HG03139 (cell line): ENCODE data around the gene IPP.
A peak's percentile ranks its signal among the peaks of the same experiment; 100 is the strongest.
"Not testable (repeated sequence)": the region's sequence is repeated elsewhere in the genome, so short reads cannot be mapped to it uniquely, and the experiment has no call there.

Source experiments
- ATAC-seq: cut with Tn5 transposase; IDR thresholded peaks from one replicate; pipeline ENCODE4 v1.9.1; 2021; ENCODE audit not compliant: unreplicated experiment

The IPP gene

GRCh38 chr1:45746922-45747321, 3.5 kb downstream of the IPP start:
- ATAC-seq, result no peak

- not testable (repeated sequence) for ATAC-seq
Measured at GRCh38 chr1:45739641-45740156, 10.8 kb downstream of the IPP start.

GRCh38 chr1:45739137-45739536, 11.3 kb downstream of the IPP start:
- no peak for ATAC-seq

DNA sequence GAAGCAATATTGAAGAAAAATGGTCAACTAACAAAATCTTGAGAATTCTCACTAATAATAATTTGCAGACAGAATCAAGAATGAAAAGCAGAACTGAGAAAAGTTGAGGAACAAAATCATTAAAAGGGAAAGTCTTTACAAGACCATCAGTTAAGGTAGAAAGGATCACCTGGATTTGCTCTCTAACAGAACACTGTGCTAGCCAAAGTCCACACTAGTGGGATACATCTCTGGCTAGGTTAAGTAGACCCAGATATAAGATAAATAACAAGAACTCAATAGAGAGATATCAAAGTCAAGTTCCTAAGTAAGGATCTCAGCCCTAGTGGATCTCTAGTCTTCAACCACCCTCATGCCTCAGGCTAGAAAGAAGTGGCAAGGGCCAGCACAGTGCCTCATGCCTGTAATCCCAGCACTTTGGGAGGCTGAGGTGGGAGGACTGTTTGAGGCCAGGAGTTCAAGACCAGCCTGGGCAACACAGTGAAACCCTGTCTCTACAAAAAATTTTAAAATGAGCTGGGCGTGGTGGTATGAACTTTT, 19.6 kb downstream of the IPP start:
- no peak for ATAC-seq

DNA sequence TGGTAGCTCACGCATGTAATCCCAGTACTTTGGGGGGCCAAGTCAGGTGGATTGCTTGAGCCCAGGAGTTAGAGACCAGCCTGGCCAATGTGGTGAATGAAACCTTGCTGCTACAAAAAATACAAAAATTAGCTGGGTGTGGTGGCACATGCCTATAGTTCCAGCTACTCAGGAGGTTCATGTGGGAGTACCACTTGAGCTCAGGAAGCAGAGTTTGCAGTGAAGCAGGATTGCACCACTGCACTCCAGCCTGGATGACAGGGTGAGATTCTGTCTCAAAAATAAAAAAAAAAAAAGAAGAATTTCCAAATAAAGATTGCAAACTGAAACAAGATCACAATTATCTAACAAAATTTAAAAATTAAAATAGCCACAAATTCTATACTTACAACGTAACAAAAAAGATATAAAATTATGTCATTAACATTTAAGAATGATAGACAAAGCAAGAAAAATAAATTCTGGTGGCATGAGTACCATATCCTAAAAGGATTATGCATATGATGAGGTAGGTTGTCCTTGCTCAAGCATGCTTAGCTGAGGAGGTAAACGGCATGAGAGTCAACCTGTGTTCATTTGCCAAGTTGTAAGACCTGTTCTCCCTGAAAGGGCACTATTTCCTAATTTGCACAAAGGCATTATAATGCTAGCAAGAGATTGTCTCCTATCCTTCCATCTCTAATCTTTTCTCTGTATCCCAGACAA, 20.2 kb downstream of the IPP start:
- no peak for ATAC-seq

DNA sequence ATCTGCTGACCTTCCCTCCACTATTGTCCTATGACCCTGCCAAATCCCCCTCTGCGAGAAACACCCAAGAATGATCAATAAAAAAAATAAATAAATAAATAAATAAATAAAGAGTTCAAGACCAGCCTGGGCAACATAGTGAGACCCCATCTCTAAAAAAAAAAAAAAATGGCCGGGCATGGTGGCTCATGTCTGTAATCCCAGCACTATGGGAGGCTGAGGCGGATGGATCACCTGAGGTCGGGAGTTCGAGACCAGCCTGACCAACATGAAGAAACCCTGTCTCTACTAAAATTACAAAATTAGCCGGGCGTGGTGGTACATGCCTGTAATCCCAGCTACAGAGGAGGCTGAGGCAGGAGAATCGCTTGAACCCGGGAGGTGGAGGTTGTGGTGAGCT, 24.4 kb downstream of the IPP start:
- not testable (repeated sequence) for ATAC-seq

- ATAC-seq, result no peak
Measured at GRCh38 chr1:45723248-45723930, 27.1 kb downstream of the IPP start.

DNA sequence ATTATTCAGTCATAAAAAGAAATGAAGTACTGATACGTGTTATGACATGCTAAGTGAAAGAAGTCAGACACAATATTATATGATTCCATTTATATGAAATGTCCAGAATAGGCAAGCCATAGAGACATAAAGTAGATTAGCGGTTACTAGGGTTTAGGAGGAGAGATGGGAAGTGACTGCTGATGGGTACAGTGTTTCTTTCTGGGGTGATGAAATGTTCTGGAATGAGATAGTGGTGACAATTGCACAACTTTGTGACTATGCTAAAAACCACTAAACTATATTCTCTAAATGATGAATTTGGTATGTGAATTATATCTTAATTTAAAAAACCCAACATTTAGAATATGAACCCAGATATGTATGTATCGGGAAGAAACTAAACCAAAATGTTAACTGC, 27.6 kb downstream of the IPP start:
- no peak for ATAC-seq

DNA sequence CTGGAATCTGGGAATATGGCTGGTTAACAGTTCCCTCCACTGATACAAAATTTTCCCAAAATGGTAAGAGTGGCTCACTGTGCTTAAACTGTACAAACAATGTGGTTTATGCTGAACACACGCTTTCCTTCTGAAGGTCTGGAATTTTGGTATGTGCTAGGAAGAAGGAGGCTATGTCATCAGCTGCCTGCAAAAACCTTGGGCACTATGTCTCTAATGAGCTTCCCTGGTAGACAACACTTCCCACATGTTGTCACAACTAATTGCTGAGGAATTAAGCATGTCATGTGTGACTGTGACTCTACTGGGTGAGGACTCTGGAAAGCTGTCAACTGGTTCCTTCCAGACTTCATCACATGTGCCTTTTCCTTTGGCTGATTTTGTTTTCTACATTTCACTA, 29.2 kb downstream of the IPP start:
- no peak for ATAC-seq

- ATAC-seq, result no peak
Measured at GRCh38 chr1:45718289-45718688, 32.2 kb downstream of the IPP start.

DNA sequence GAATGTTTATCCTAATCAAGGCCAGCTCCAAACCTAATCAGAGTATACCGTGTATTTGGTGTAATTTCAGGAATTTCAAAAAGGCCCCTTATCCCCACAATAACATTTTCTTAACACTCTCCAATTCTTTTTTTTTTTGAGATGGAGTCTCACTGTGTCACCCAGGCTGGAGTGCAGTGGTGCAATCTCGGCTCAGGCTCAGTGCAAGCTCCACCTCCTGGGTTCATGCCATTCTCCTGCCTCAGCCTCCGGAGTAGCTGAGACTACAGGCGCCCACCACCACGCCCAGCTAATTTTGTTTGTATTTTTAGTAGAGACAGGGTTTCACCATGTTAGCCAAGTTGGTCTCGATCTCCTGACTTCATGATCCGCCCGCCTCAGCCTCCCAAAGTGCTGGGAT, 33.1 kb downstream of the IPP start:
- ATAC-seq, result not testable (repeated sequence)

DNA sequence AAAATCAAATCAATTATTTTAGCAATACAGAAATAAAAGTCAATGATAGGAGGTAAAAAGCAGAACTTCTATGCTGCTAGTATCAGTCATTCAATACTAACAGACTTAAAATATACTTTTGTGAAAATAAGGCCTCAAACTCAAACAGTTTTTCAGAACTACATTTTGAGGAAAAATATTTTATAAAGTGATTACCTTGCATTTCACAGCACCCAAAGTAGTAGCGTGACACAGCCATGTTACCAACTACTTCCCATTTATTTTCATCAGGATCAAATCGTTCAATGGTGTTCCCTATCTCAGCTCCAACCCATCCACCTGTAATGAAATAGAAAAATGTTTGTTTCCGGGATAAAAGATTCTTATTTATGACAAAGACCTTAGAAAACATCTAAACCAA, 33.8 kb downstream of the IPP start:
- ATAC-seq, result no peak

DNA sequence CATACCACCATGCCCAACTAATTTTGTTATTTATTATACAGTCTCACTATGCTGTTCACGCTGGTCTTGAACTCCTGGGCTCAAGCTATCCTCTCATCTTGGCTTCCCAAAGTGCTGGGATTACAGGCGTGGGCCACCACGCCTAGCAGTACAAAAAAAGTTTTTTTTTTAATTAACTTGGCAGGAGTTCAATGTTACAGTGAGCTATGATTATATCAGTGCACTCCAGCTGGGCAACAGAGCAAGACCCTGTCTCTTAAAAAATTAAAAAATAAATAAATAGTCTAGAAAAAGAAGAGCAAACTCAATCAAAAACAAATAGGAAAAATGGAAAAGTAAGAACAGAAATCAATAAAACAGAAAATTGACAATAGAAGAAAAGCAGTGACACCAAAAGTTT, 36.7 kb downstream of the IPP start:
- no peak for ATAC-seq

DNA sequence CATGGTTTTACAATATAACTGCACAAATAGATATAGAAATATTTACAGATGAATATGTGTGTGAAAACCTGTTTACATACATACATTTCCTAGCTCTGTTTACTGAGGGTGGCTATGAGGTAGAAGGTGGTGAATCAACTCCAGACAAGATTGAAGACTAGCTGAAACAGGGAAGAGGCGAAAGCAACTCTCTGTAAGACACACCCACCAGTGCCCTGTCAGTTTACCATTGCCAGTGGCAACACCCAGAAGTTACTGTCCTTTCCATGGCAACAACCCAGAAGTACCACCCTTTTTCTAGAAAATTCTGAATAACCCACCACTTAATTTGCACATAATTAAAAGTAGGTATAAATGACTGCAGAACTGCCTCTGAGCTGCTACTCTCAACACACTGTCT, 45.8 kb downstream of the IPP start:
- ATAC-seq, result no peak

- no peak for ATAC-seq
Measured at GRCh38 chr1:45694823-45695222, 55.6 kb downstream of the IPP start.

- ATAC-seq, result not testable (repeated sequence)
Measured at GRCh38 chr1:45693811-45694210, 56.6 kb downstream of the IPP start.

- no peak for ATAC-seq
Measured at GRCh38 chr1:45687754-45688740, 62.4 kb downstream of the IPP start, which contains the start of gene TMEM69. Gene TMEM69, plus strand, starts transcription at chr1:45688181. Its CDS starts 2,888 bp downstream, at chr1:45691069.

DNA sequence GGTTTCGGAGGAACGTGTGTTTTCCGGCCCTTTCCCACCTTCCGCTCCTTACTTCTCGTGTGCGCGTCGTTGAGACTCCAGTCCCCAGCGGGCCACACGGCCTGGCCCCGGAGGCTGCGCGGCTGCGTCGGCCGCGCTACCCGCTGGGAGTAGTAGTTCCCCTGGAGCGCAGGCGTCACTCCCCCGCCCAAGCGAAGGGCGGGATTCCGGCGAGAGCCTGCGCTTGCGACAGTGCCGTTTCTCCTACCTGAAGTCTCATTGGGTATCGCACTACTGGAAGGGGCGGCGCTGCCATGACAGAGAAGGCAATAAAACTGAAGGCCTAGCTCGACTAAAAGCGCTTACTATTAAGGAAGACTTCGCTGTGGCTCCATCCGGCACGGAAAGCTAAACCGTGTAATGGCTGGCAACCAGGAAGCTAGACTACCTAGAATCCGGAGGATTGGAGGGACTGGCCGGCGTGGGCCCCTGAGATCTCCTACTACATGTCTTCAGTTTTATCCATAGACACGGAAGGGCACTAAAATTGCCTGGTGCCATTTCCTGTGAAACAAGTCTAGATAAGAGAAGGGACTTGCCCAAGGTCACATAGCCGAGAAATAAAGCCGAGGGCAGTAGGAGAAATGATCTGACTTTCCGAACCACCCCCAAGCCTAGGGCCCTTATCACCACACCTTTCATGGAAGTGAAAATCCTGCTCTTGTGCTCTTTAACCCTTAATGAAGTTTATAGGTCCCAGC, 63.3 kb downstream of the IPP start:
- ATAC-seq, result peak; percentile 76

GRCh38 chr1:45686288-45687013, 64.0 kb downstream of the IPP start, which contains the start of gene GPBP1L1:
Gene GPBP1L1, minus strand, starts transcription at chr1:45686533. Its CDS starts 27,446 bp downstream, at chr1:45659087.
- ATAC-seq, result peak; percentile 52

GRCh38 chr1:45686015-45686287, 64.5 kb downstream of the IPP start:
- peak; percentile 17 for ATAC-seq
